ENCODE data around the gene GINS1. TPM values are rescaled to one million over a fixed set of nuclear protein-coding genes. Genes with fewer than 3 reads are reported as not detected.

Gene GINS1
- total and polyA plus RNA-seq, 2 of the 8 experiments (the other 6 are each of a cell fraction or from before 2014, with no cell fraction given), result 44.7 to 68.4 TPM

DNA sequence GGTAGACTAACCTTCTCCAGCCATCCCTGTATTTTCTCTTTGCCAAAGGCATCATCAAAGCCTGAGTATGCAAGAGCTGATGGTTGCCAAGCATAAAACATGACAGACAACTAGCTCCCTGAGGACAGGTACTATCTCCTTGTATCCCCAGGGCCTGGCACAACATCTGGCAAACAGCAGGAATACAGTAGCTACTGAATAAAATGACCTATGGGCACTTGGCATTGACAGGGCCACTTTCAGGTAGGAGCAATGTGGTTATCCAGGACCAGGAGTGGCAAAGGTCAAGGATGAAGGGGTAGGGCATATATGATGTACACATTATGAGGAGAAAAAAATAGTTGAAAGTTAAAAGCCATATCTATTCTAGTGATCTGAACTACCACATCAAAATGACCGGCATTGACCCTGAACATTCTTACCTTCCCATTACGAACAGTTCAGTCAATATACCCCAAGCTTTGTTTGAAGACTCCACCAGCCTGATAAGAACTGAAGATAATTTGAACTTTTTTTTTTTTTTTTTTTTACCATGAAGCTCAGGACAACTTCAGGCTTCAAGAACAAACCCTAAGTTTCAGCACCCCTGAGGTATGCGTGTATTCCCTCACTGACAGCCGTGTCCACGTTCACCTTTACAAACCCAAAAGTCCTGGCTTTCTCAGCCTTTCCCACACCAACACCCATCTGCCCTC is 29.1 kb upstream of the GINS1 start:
- no peak overlapping the region for H2BK5ac ChIP-seq (ENCODE audit: low read depth, low read length)
- no peak overlapping the region for H4K5ac ChIP-seq (ENCODE audit: insufficient read length, low read depth, low read length)
- H3K27me3 ChIP-seq (replicated peaks in 1 of 4; ENCODE audit: control insufficient read depth in 3 of 4, extremely low read depth in 1 of 4, insufficient read depth in 3 of 4, low read length in 3 of 4), result no peaks in the 10 kb centered on the region
- H2BK12ac ChIP-seq (ENCODE audit: low read depth, low read length), result no peak overlapping the region
- no peak overlapping the region for H3K4ac ChIP-seq (replicated peaks; ENCODE audit: insufficient read length, low read depth, low read length)
- peaks cover 0 to 3% (median 1%) of the 10 kb centered on the region in 4 experiments; a peak in 2 of 8 replicates for H3K36me3 ChIP-seq (ENCODE audit: control insufficient read depth in 2 of 4, insufficient read depth in 4 of 4, low read length in 3 of 4)
- H3K4me1 ChIP-seq (replicated peaks in 1 of 4; ENCODE audit: control insufficient read depth in 3 of 4, insufficient read depth in 4 of 4, low read length in 3 of 4), result no peaks in the 10 kb centered on the region
- FAIRE-seq (no peak), DNase-seq (ENCODE audit: low read depth in 1 of 2, low spot score in 2 of 2) (no peak)
- no peak overlapping the region for H3K56ac ChIP-seq (replicated peaks; ENCODE audit: insufficient read length, low read depth, low read length)
- no peak overlapping the region for H2BK20ac ChIP-seq (ENCODE audit: low read length)
- H2BK15ac ChIP-seq (ENCODE audit: low read length), result no peak overlapping the region
- TF ChIP-seq RAD21 (IDR thresholded peaks at IDR 0.05 in 1 of 2, conservative IDR thresholded peaks at IDR 0.05 in 1 of 2; ENCODE audit: low read depth in 2 of 2, low read length in 2 of 2), result no peak
- TF ChIP-seq, protein P1, sequence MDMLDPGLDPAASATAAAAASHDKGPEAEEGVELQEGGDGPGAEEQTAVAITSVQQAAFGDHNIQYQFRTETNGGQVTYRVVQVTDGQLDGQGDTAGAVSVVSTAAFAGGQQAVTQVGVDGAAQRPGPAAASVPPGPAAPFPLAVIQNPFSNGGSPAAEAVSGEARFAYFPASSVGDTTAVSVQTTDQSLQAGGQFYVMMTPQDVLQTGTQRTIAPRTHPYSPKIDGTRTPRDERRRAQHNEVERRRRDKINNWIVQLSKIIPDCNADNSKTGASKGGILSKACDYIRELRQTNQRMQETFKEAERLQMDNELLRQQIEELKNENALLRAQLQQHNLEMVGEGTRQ (IDR thresholded peaks at IDR 0.05; ENCODE audit: low read length), result no peak
- H3K4me2 ChIP-seq (ENCODE audit: insufficient read depth in 1 of 2, low read depth in 2 of 2, low read length in 2 of 2), result no peak overlapping the region
- H3K18ac ChIP-seq (ENCODE audit: extremely low read depth, low read length), result no peak overlapping the region
- no peak overlapping the region for H3K9ac ChIP-seq (replicated peaks in 1 of 4; ENCODE audit: extremely low read depth in 1 of 4, low read depth in 3 of 4, low read length in 3 of 4)
- H3K27ac ChIP-seq (ENCODE audit: low read depth, low read length), result no peak overlapping the region
- no peak overlapping the region for H2AK5ac ChIP-seq (ENCODE audit: low read depth, low read length)
- no peak overlapping the region for H3K4me3 ChIP-seq (ENCODE audit: extremely low read depth in 1 of 4, insufficient read depth in 2 of 4, low read depth in 3 of 4, low read length in 4 of 4)
- no peak overlapping the region for H4K91ac ChIP-seq (replicated peaks; ENCODE audit: insufficient read length, low read length)
- H4K8ac ChIP-seq (ENCODE audit: extremely low read depth, insufficient read depth, low read length), result no peak overlapping the region
- 93% methylated on average over 5 of the region's 5 CpGs; no CpG with 5 or more reads in 1 of the 2 experiments for WGBS, 2 experiments (ENCODE audit: extremely low coverage in 1 of 2, insufficient coverage in 1 of 2, insufficient read length in 1 of 2, insufficient replicate concordance in 2 of 2, low coverage in 1 of 2, low lambda C conversion rate in 2 of 2, missing lambda C conversion rate in 1 of 2)
- H2AFZ ChIP-seq (ENCODE audit: low read length), result no peak overlapping the region
- H3K23me2 ChIP-seq (ENCODE audit: low read depth, low read length), result no peaks in the 10 kb centered on the region; the same call in 1 of the 2 replicates
- H3K79me1 ChIP-seq (ENCODE audit: low read depth, low read length), result peaks cover 38% of the 10 kb centered on the region
- H2BK120ac ChIP-seq (replicated peaks; ENCODE audit: low read depth, low read length), result no peak overlapping the region
- peaks cover 20 to 84% of the 10 kb centered on the region in 2 experiments for H3K79me2 ChIP-seq (ENCODE audit: control insufficient read depth in 1 of 2, insufficient read depth in 2 of 2, low read length in 2 of 2)
- H3K14ac ChIP-seq (ENCODE audit: insufficient read length), result no peak overlapping the region
- ChIA-PET POLR2A (ENCODE audit: partially characterized antibody) (no interaction called here), CTCF (ENCODE audit: partially characterized antibody) (interaction anchor here (1.0 kb wide), 1 partner anchor 20 kb away, joined by 3 read pairs; no protein-coding TSS in a partner anchor)
- no peaks in the 10 kb centered on the region for H3K9me3 ChIP-seq (ENCODE audit: insufficient read depth in 2 of 2, low read depth in 1 of 2, low read length in 1 of 2)
- no peak overlapping the region for H3K23ac ChIP-seq (ENCODE audit: insufficient read length)
- H4K20me1 ChIP-seq (replicated peaks in 1 of 2; ENCODE audit: control insufficient read depth in 1 of 2, insufficient read depth in 2 of 2, low read length in 2 of 2), result peaks cover 2 to 31% of the 10 kb centered on the region in 2 experiments

All from H1 (cell line).